Measurements from ENCODE around the gene IL16. TPM values are rescaled to one million over a fixed set of nuclear protein-coding genes. Genes with fewer than 3 reads are reported as not detected.

Gene IL16
- total and polyA plus RNA-seq, 2 donors from 2014 or later, result 1.4 to 19.9 TPM

DNA sequence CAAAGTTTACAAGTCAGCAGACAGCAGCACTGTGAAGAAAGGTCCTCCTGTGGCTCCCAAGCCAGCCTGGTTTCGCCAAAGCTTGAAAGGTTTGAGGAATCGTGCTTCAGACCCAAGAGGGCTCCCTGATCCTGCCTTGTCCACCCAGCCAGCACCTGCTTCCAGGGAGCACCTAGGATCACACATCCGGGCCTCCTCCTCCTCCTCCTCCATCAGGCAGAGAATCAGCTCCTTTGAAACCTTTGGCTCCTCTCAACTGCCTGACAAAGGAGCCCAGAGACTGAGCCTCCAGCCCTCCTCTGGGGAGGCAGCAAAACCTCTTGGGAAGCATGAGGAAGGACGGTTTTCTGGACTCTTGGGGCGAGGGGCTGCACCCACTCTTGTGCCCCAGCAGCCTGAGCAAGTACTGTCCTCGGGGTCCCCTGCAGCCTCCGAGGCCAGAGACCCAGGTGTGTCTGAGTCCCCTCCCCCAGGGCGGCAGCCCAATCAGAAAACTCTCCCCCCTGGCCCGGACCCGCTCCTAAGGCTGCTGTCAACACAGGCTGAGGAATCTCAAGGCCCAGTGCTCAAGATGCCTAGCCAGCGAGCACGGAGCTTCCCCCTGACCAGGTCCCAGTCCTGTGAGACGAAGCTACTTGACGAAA lies 103.1 kb downstream of the IL16 start:
- H3K27me3 ChIP-seq (ENCODE audit: control insufficient read depth, insufficient read depth, low read length), result no peaks in the 10 kb centered on the region
- no peaks in the 10 kb centered on the region for H3K9me3 ChIP-seq (ENCODE audit: control insufficient read depth in 2 of 3, insufficient read depth in 1 of 3, low read length in 3 of 3)
- H3K36me3 ChIP-seq (ENCODE audit: control insufficient read depth in 2 of 3, insufficient read depth in 3 of 3, low read length in 3 of 3), result no peaks in the 10 kb centered on the region
- H3K4me3 ChIP-seq (ENCODE audit: low read length in 3 of 3), result no peak overlapping the region
- no peak overlapping the region for H3K9ac ChIP-seq (ENCODE audit: low read length in 3 of 3)
- intact Hi-C loops (cut with DNase I), result no loop called here
- TF ChIP-seq, protein P1, sequence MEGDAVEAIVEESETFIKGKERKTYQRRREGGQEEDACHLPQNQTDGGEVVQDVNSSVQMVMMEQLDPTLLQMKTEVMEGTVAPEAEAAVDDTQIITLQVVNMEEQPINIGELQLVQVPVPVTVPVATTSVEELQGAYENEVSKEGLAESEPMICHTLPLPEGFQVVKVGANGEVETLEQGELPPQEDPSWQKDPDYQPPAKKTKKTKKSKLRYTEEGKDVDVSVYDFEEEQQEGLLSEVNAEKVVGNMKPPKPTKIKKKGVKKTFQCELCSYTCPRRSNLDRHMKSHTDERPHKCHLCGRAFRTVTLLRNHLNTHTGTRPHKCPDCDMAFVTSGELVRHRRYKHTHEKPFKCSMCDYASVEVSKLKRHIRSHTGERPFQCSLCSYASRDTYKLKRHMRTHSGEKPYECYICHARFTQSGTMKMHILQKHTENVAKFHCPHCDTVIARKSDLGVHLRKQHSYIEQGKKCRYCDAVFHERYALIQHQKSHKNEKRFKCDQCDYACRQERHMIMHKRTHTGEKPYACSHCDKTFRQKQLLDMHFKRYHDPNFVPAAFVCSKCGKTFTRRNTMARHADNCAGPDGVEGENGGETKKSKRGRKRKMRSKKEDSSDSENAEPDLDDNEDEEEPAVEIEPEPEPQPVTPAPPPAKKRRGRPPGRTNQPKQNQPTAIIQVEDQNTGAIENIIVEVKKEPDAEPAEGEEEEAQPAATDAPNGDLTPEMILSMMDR (IDR thresholded peaks at IDR 0.05; ENCODE audit: borderline replicate concordance, extremely low read depth, insufficient read depth), result no peak
- no peak for FAIRE-seq
- DNase-seq, result no peak
- no peak overlapping the region for H3K27ac ChIP-seq (ENCODE audit: low read depth in 2 of 2, low read length in 2 of 2)
- H3K4me1 ChIP-seq (ENCODE audit: control insufficient read depth in 2 of 3, insufficient read depth in 2 of 3, low read depth in 1 of 3, low read length in 3 of 3), result peaks cover 0 to 9% (median 0%) of the 10 kb centered on the region in 3 donors

DNA sequence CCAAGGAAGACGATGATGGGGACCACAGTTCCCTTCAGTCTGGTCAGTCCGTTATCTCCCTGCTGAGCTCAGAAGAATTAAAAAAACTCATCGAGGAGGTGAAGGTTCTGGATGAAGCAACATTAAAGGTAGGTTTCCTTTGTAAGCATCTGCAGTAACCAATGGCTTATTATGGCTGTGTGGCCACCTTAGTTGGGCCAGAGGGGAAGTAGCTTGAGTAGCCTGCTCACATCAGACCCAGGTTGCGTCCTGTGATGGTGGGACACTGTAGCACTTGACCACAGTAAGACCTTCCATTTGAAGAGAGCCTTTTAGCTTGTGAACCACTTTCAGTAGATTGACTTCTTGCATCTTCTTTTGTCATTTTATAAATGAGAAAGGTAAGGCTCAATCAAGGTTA lies 104.7 kb downstream of the IL16 start:
- no peak for FAIRE-seq
- Histone ChIP-seq H3K36me3 (ENCODE audit: control insufficient read depth in 2 of 3, insufficient read depth in 3 of 3, low read length in 3 of 3) (no peaks in the 10 kb centered on the region), H3K27ac (ENCODE audit: low read depth in 2 of 2, low read length in 2 of 2) (no peak overlapping the region), H3K27me3 (ENCODE audit: control insufficient read depth, insufficient read depth, low read length) (no peaks in the 10 kb centered on the region), H3K4me1 (ENCODE audit: control insufficient read depth in 2 of 3, insufficient read depth in 2 of 3, low read depth in 1 of 3, low read length in 3 of 3) (peaks cover 0 to 4% (median 0%) of the 10 kb centered on the region in 3 donors), H3K4me3 (ENCODE audit: low read length in 3 of 3) (no peak overlapping the region), H3K9me3 (ENCODE audit: control insufficient read depth in 2 of 3, insufficient read depth in 1 of 3, low read length in 3 of 3) (no peaks in the 10 kb centered on the region), H3K9ac (ENCODE audit: low read length in 3 of 3) (no peak overlapping the region)
- intact Hi-C loops (cut with DNase I), result no loop called here
- DNase-seq, result no peak
- TF ChIP-seq, protein P1 (IDR thresholded peaks at IDR 0.05; ENCODE audit: borderline replicate concordance, extremely low read depth, insufficient read depth), result no peak

DNA sequence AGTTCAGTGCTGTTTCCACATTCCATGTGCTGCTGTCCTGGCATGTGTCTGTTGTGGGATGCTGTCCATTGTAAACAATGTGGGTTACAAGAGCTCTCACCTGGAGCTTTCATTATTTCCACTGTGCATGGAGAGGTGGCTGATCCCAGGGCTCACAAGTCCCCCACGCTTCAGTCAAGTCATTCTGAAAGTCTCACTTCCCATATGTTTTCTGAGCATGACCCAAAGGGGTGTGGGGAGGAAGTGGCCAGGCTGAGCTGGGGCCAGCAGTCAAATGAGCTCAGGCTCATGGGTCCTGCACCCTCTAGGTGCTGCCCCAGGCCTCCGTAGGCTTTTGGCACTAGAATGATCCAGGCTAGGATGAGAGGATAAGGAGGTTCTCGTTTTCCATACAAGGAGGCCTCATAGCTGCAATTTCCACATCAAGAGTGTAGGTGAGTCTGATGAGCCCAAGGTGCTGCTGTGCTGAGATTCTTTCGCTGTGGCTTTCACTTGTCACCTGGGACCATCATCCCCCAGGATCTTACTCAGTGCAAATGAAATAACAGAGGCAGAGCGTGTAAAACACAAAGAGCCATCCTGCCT lies 105.2 kb downstream of the IL16 start:
- no peak for FAIRE-seq
- no peak overlapping the region for H3K27ac ChIP-seq (ENCODE audit: low read depth in 2 of 2, low read length in 2 of 2)
- H3K36me3 ChIP-seq (ENCODE audit: control insufficient read depth in 2 of 3, insufficient read depth in 3 of 3, low read length in 3 of 3), result no peaks in the 10 kb centered on the region
- TF ChIP-seq, protein P1 (IDR thresholded peaks at IDR 0.05; ENCODE audit: borderline replicate concordance, extremely low read depth, insufficient read depth), result no peak
- no peak overlapping the region for H3K4me3 ChIP-seq (ENCODE audit: low read length in 3 of 3)
- H3K9me3 ChIP-seq (ENCODE audit: control insufficient read depth in 2 of 3, insufficient read depth in 1 of 3, low read length in 3 of 3), result no peaks in the 10 kb centered on the region
- H3K27me3 ChIP-seq (ENCODE audit: control insufficient read depth, insufficient read depth, low read length), result no peaks in the 10 kb centered on the region
- H3K9ac ChIP-seq (ENCODE audit: low read length in 3 of 3), result no peak overlapping the region
- H3K4me1 ChIP-seq (ENCODE audit: control insufficient read depth in 2 of 3, insufficient read depth in 2 of 3, low read depth in 1 of 3, low read length in 3 of 3), result peaks cover 0 to 4% (median 0%) of the 10 kb centered on the region in 3 donors
- DNase-seq, result no peak
- intact Hi-C loops (cut with DNase I), result no loop called here
